Immature natural killer cell (primary cell): ENCODE data around the gene GNG5. TPM values are rescaled to one million over a fixed set of nuclear protein-coding genes. Genes with fewer than 3 reads are reported as not detected.
"Not testable (repeated sequence)": the region's sequence is repeated elsewhere in the genome, so short reads cannot be mapped to it uniquely, and the experiment has no call there.

Experiments
- DNase-seq, 3 donors: peaks; one replicate each; pipeline ENCODE4 v3.0.0; 2022; ENCODE audit warnings: mixed read lengths in 1 of 3
- H3K27ac Mint-ChIP-seq, 6 donors: one replicate each; pipeline ENCODE4 v1.8.0; 2020; ENCODE audit warnings: mixed read lengths in 6 of 6, mild to moderate bottlenecking in 5 of 6, inconsistent platforms in 4 of 6, moderate library complexity in 3 of 6
- H3K27me3 Mint-ChIP-seq, 3 donors: one replicate each; pipeline ENCODE4 v1.8.0; 2020 to 2021; ENCODE audit warnings: low read depth in 3 of 3, mild to moderate bottlenecking in 3 of 3, mixed read lengths in 3 of 3, moderate library complexity in 3 of 3, inconsistent platforms in 1 of 3
- H3K36me3 Mint-ChIP-seq, 3 donors: one replicate each; pipeline ENCODE4 v1.8.0; 2020; ENCODE audit warnings: mixed read lengths in 3 of 3, inconsistent platforms in 2 of 3, mild to moderate bottlenecking in 2 of 3
- H3K4me1 Mint-ChIP-seq, 2 donors: one replicate each; pipeline ENCODE4 v1.8.0; 2020; ENCODE audit warnings: inconsistent platforms in 2 of 2, mild to moderate bottlenecking in 2 of 2, mixed read lengths in 2 of 2, moderate library complexity in 1 of 2
- H3K4me3 Mint-ChIP-seq, 5 donors: one replicate each; pipeline ENCODE4 v1.8.0; 2020; ENCODE audit warnings: mild to moderate bottlenecking in 5 of 5, mixed read lengths in 5 of 5, inconsistent platforms in 3 of 5, moderate library complexity in 3 of 5
- H3K9me3 Mint-ChIP-seq, 6 donors: one replicate each; pipeline ENCODE4 v1.8.0; 2020; ENCODE audit warnings: mild to moderate bottlenecking in 6 of 6, mixed read lengths in 6 of 6, inconsistent platforms in 4 of 6, moderate library complexity in 3 of 6
- polyA plus RNA-seq, 3 donors: library from polyadenylated mRNA; unstranded; fragments of 300-500 nt; fragmentation: Illumina TruSeq; gene quantifications; one replicate each; pipeline ENCODE4 v1.2.3, GENCODE V29; 2021

GNG5 gene
- polyA plus RNA-seq, 3 donors from 2014 or later = 245 to 324 (median 279) TPM

DNA sequence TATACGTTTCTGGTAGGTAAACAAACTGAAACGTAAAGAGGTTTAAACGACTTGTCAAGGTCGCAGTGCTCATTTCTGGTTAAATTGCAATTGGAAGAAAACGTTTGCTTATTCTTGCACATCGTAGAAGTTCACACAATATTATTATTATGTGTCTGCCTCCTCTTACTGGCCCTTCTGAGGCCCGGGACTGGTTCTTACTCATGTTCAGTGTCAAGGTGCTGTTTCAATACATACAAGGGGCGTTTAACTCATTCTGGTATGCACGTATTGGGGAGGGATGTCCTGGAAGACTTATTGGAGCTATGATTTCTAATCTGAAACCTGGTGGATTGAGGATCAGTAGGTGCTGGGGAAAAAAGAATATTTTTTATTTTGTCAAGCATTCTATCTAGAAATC, 26.4 kb downstream of the GNG5 start:
- H3K27me3 Mint-ChIP-seq = peaks cover 8 to 17% (median 14%) of the 10 kb centered on the region in 3 donors
- peak overlapping the region; percentile 93 to 100 (median 99) for H3K4me3 Mint-ChIP-seq
- peaks cover 18 to 36% (median 29%) of the 10 kb centered on the region in 3 donors for H3K36me3 Mint-ChIP-seq
- peak overlapping the region; percentile 94 to 99 (median 98) for H3K27ac Mint-ChIP-seq
- H3K9me3 Mint-ChIP-seq = peaks cover 0 to 17% (median 5%) of the 10 kb centered on the region in 6 donors
- no peak for DNase-seq
- H3K4me1 Mint-ChIP-seq = peaks cover 35 to 56% of the 10 kb centered on the region in 2 donors

GRCh38 chr1:84478876-84479868, 27.2 kb downstream of the GNG5 start, which contains the start of gene RPF1:
TSS of gene RPF1 (plus strand) at chr1:84479266. CDS start at chr1:84479282, 16 bp downstream.
- peaks cover 16 to 34% (median 27%) of the 10 kb centered on the region in 3 donors for H3K36me3 Mint-ChIP-seq
- peaks cover 35 to 54% of the 10 kb centered on the region in 2 donors for H3K4me1 Mint-ChIP-seq
- peaks cover 0 to 17% (median 5%) of the 10 kb centered on the region in 6 donors for H3K9me3 Mint-ChIP-seq
- peak within 1 kb of the TSS; percentile 93 to 100 (median 99) for H3K4me3 Mint-ChIP-seq
- H3K27me3 Mint-ChIP-seq = peaks cover 11 to 23% (median 16%) of the 10 kb centered on the region in 3 donors
- DNase-seq = peak; percentile 84 to 87 (median 86)
- H3K27ac Mint-ChIP-seq = peak within 1 kb of the TSS; percentile 94 to 99 (median 98)

- peaks cover 13 to 33% (median 27%) of the 10 kb centered on the region in 3 donors for H3K27me3 Mint-ChIP-seq
- H3K27ac Mint-ChIP-seq = no peak overlapping the region
Observed at GRCh38 chr1:84476225-84476624, 30.2 kb downstream of the GNG5 start.

DNA sequence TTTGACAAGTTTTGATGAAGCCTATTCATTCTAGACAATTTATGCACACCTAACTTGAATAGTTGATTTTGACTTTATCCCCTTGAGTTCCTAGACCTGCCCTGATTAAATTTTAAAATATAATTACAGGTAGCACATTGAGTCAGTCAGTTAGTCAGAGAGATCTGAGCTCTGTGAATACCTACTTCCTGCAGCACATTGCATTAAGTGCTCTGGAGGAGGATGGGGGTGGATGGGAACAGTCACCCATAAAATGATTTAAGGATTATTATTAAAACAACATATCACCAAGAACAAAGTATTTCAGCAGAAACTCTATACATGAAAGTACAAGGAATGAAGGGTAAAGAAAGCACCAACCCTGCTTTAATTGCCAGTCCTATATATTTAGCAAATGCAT, 39.1 kb downstream of the GNG5 start:
- Mint-ChIP-seq H3K27me3 (peaks cover 9 to 19% (median 10%) of the 10 kb centered on the region in 3 donors), H3K27ac (no peak overlapping the region), H3K36me3 (peaks cover 0 to 3% (median 0%) of the 10 kb centered on the region in 3 donors), H3K4me1 (no peaks in the 10 kb centered on the region), H3K9me3 (no peaks in the 10 kb centered on the region), H3K4me3 (no peak overlapping the region)
- no peak for DNase-seq

More at GRCh38 chr1:84476225-84476624, 30.2 kb downstream of the GNG5 start:
- no peak for DNase-seq
- Mint-ChIP-seq H3K36me3 (peaks cover 9 to 12% (median 11%) of the 10 kb centered on the region in 3 donors), H3K9me3 (peaks cover 0 to 17% (median 5%) of the 10 kb centered on the region in 6 donors), H3K4me3 (no peak overlapping the region), H3K4me1 (peaks cover 20 to 28% of the 10 kb centered on the region in 2 donors)

- H3K27me3 Mint-ChIP-seq = peaks cover 5 to 18% (median 7%) of the 10 kb centered on the region in 3 donors
- no peak overlapping the region for H3K27ac Mint-ChIP-seq
- DNase-seq = no peak
- no peak overlapping the region for H3K4me3 Mint-ChIP-seq
- no peaks in the 10 kb centered on the region for H3K9me3 Mint-ChIP-seq
- H3K4me1 Mint-ChIP-seq = no peaks in the 10 kb centered on the region
- no peaks in the 10 kb centered on the region for H3K36me3 Mint-ChIP-seq
Observed at GRCh38 chr1:84462118-84462517, 44.3 kb downstream of the GNG5 start.

DNA sequence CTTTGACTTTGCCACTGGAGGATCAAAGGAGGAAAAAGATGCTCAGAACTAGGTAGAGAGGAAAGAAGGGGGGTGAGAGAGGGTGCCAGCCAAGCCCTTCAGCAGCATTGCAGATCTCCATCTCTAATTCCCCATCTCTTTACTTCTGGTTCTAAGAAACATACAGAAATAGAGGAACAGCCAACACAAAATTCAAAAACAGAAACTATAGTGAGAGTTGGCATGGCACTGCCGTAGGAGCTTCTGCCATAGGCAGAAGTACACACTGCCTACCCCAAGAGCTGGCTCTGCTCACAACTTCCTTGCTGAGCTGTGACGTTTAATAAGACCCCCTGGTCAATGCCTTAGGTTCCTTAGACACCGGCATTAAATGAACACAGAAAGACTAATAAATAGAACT, 53.9 kb downstream of the GNG5 start:
- H3K27ac Mint-ChIP-seq = no peak overlapping the region
- DNase-seq = no peak
- H3K36me3 Mint-ChIP-seq = peaks cover 0 to 4% (median 0%) of the 10 kb centered on the region in 3 donors
- H3K27me3 Mint-ChIP-seq = peaks cover 8 to 24% (median 11%) of the 10 kb centered on the region in 3 donors
- no peak overlapping the region for H3K4me3 Mint-ChIP-seq
- H3K9me3 Mint-ChIP-seq = no peaks in the 10 kb centered on the region
- no peaks in the 10 kb centered on the region for H3K4me1 Mint-ChIP-seq

DNA sequence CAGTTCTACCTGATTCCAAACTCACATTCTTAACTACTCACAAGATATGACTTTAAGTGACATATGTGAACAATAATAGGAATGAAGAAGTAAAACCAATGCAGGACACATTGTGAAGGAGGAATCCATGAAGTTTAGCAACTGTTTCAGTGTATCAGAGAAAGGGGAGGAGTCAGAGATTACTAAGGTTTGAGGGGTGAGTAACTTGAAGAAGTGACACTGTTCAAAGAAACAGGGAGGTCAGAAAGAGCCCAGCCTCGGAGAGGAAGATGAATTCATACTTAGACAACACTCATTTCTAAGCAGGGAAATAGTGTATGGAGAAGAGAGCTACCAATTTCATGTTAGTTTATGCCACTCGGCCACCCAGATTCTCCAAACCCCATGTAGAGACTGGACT, 55.5 kb downstream of the GNG5 start:
- H3K9me3 Mint-ChIP-seq = peaks cover 0 to under 1% (median 0%) of the 10 kb centered on the region in 6 donors
- no peak for DNase-seq
- H3K27ac Mint-ChIP-seq = no peak overlapping the region
- H3K27me3 Mint-ChIP-seq = peaks cover 9 to 28% (median 9%) of the 10 kb centered on the region in 3 donors
- no peaks in the 10 kb centered on the region for H3K4me1 Mint-ChIP-seq
- H3K4me3 Mint-ChIP-seq = no peak overlapping the region
- H3K36me3 Mint-ChIP-seq = peaks cover 0 to 6% (median 0%) of the 10 kb centered on the region in 3 donors

GRCh38 chr1:84448704-84449103, 57.7 kb downstream of the GNG5 start:
- H3K36me3 Mint-ChIP-seq, H3K9me3 Mint-ChIP-seq, H3K27ac Mint-ChIP-seq, H3K4me1 Mint-ChIP-seq, DNase-seq, H3K4me3 Mint-ChIP-seq: not testable (repeated sequence)
- H3K27me3 Mint-ChIP-seq = peaks cover 7 to 18% (median 14%) of the 10 kb centered on the region in 3 donors

Other genes starting within 250 kb of the GNG5 start
- 1 to 10 TPM in 1 of 3 donors, not detected in 2; 1.2 TPM for gene SAMD13, start 204.9 kb downstream of the GNG5 start, polyA plus RNA-seq
- gene DNASE2B, start 108.1 kb downstream of the GNG5 start, polyA plus RNA-seq = not detected
- gene RPF1, start 27.3 kb downstream of the GNG5 start, polyA plus RNA-seq = 10 to 100 TPM; 50.7 to 88.5 (median 54.9) TPM
- under 1 TPM in 1 of 3 donors, not detected in 2; 0.21 TPM for gene SPATA1, start 195 bp downstream of the GNG5 start, polyA plus RNA-seq
- gene CTBS, start 67.9 kb upstream of the GNG5 start, polyA plus RNA-seq = 10 to 100 TPM; 18.7 to 25.5 (median 20.2) TPM
- 10 to 100 TPM; 14.4 to 24.3 (median 20.2) TPM for gene SSX2IP, start 183.9 kb upstream of the GNG5 start, polyA plus RNA-seq